HEK293 (cell line): Measurements from ENCODE around the gene RSPH9.

Source experiments
- ELK4 ChIP-seq: IDR thresholded peaks from 2 replicates; pipeline ENCODE4 v1.6.1; 2011; ENCODE audit warnings: mild to moderate bottlenecking, low read depth, low read length, borderline replicate concordance
- GFI1B ChIP-seq: fragments of 450-650 bp; formaldehyde crosslinking; IDR thresholded peaks from 2 replicates; pipeline ENCODE4 v1.5.1; 2016; ENCODE audit warnings: missing biosample characterization, missing genetic modification characterization
- GLIS1 ChIP-seq: fragments of 450-650 bp; formaldehyde crosslinking; IDR thresholded peaks from 2 replicates; pipeline ENCODE4 v1.5.1; 2016; ENCODE audit warnings: missing biosample characterization, missing genetic modification characterization
- GLIS2 ChIP-seq: fragments of 450-650 bp; formaldehyde crosslinking; IDR thresholded peaks from 2 replicates; pipeline ENCODE4 v1.5.1; 2016; ENCODE audit warnings: missing biosample characterization, missing genetic modification characterization
- HOXA7 ChIP-seq: sonication (generic); formaldehyde crosslinking; IDR thresholded peaks from 2 replicates; pipeline ENCODE4 v1.8.1; 2022; ENCODE audit warnings: missing genetic modification reagents, borderline replicate concordance
- IKZF3 ChIP-seq: fragments of 450-650 bp; IDR thresholded peaks from 2 replicates; pipeline ENCODE4 v1.5.0; 2018; ENCODE audit warnings: missing biosample characterization, mild to moderate bottlenecking, missing genetic modification characterization, moderate library complexity
- KLF10 ChIP-seq: fragments of 450-650 bp; IDR thresholded peaks from 2 replicates; pipeline ENCODE4 v1.5.1; 2018; ENCODE audit warnings: missing biosample characterization, mild to moderate bottlenecking, missing genetic modification characterization
- KLF8 ChIP-seq: fragments of 450-650 bp; formaldehyde crosslinking; IDR thresholded peaks from 2 replicates; pipeline ENCODE4 v1.5.1; 2016; ENCODE audit warnings: missing biosample characterization, missing genetic modification characterization
- PRDM4 ChIP-seq: fragments of 450-650 bp; formaldehyde crosslinking; IDR thresholded peaks from 2 replicates; pipeline ENCODE4 v1.5.1; 2017; ENCODE audit warnings: missing biosample characterization, missing genetic modification characterization
- SETDB1 ChIP-seq: IDR thresholded peaks from one replicate; pipeline ENCODE4 v1.6.1; 2017; ENCODE audit warnings: mild to moderate bottlenecking, low read length, moderate library complexity, mixed read lengths; ENCODE audit not compliant: insufficient read length
- YY1 ChIP-seq: fragments of 450-650 bp; formaldehyde crosslinking; IDR thresholded peaks from 2 replicates; pipeline ENCODE4 v1.5.1; 2018; ENCODE audit warnings: missing biosample characterization, missing genetic modification characterization
- ZBTB8A ChIP-seq: fragments of 450-650 bp; formaldehyde crosslinking; IDR thresholded peaks from 2 replicates; pipeline ENCODE4 v1.5.1; 2016; ENCODE audit warnings: missing biosample characterization, missing genetic modification characterization
- ZEB2 ChIP-seq: fragments of 450-650 bp; formaldehyde crosslinking; IDR thresholded peaks from 2 replicates; pipeline ENCODE4 v1.5.1; 2016; ENCODE audit warnings: missing biosample characterization, missing genetic modification characterization
- ZNF114 ChIP-seq: fragments of 450-650 bp; formaldehyde crosslinking; IDR thresholded peaks from 2 replicates; pipeline ENCODE4 v1.5.0; 2017; ENCODE audit warnings: missing biosample characterization, missing genetic modification characterization
- ZNF132 ChIP-seq: fragments of 450-650 bp; formaldehyde crosslinking; IDR thresholded peaks from 2 replicates; pipeline ENCODE4 v1.5.1; 2017; ENCODE audit warnings: missing biosample characterization, missing genetic modification characterization, borderline replicate concordance
- ZNF146 ChIP-seq: fragments of 450-650 bp; formaldehyde crosslinking; IDR thresholded peaks from 2 replicates; pipeline ENCODE4 v1.5.1; 2016; ENCODE audit warnings: missing biosample characterization, missing genetic modification characterization
- ZNF148 ChIP-seq: fragments of 450-650 bp; formaldehyde crosslinking; IDR thresholded peaks from 2 replicates; pipeline ENCODE4 v1.5.0; 2017; ENCODE audit warnings: missing biosample characterization, missing genetic modification characterization, borderline replicate concordance
- ZNF2 ChIP-seq: fragments of 450-650 bp; formaldehyde crosslinking; IDR thresholded peaks from 2 replicates; pipeline ENCODE4 v1.5.1; 2016; ENCODE audit warnings: missing biosample characterization, missing genetic modification characterization
- ZNF266 ChIP-seq: fragments of 450-650 bp; formaldehyde crosslinking; IDR thresholded peaks from 2 replicates; pipeline ENCODE4 v1.5.1; 2016; ENCODE audit warnings: missing biosample characterization, missing genetic modification characterization, low read depth
- ZNF335 ChIP-seq: fragments of 450-650 bp; formaldehyde crosslinking; conservative IDR thresholded peaks from 2 replicates; pipeline ENCODE4 v1.5.1; 2016; ENCODE audit warnings: missing biosample characterization, missing genetic modification characterization
- ZNF362 ChIP-seq: fragments of 450-650 bp; formaldehyde crosslinking; IDR thresholded peaks from 2 replicates; pipeline ENCODE4 v1.5.1; 2016; ENCODE audit warnings: missing biosample characterization, missing genetic modification characterization
- ZNF37A ChIP-seq: fragments of 450-650 bp; IDR thresholded peaks from 2 replicates; pipeline ENCODE4 v1.5.1; 2018; ENCODE audit warnings: missing biosample characterization, missing genetic modification characterization
- ZNF391 ChIP-seq: fragments of 450-650 bp; formaldehyde crosslinking; IDR thresholded peaks from 2 replicates; pipeline ENCODE4 v1.5.1; 2016; ENCODE audit warnings: low read depth, missing biosample characterization, missing genetic modification characterization, borderline replicate concordance
- ZNF48 ChIP-seq: fragments of 450-650 bp; formaldehyde crosslinking; IDR thresholded peaks from 2 replicates; pipeline ENCODE4 v1.5.1; 2016; ENCODE audit warnings: missing biosample characterization, missing genetic modification characterization
- ZNF501 ChIP-seq: fragments of 450-650 bp; formaldehyde crosslinking; IDR thresholded peaks from 2 replicates; pipeline ENCODE4 v1.5.1; 2016; ENCODE audit warnings: missing biosample characterization, missing genetic modification characterization
- ZNF600 ChIP-seq: fragments of 450-650 bp; formaldehyde crosslinking; IDR thresholded peaks from 2 replicates; pipeline ENCODE4 v1.5.1; 2016; ENCODE audit warnings: missing biosample characterization, missing genetic modification characterization
- ZNF624 ChIP-seq: fragments of 450-650 bp; formaldehyde crosslinking; IDR thresholded peaks from 2 replicates; pipeline ENCODE4 v1.5.1; 2017; ENCODE audit warnings: missing biosample characterization, missing genetic modification characterization
- ZNF639 ChIP-seq: fragments of 450-650 bp; formaldehyde crosslinking; IDR thresholded peaks from 2 replicates; pipeline ENCODE4 v1.5.1; 2016; ENCODE audit warnings: missing biosample characterization, missing genetic modification characterization
- ZNF701 ChIP-seq: fragments of 450-650 bp; formaldehyde crosslinking; IDR thresholded peaks from 2 replicates; pipeline ENCODE4 v1.5.1; 2016; ENCODE audit warnings: missing biosample characterization, missing genetic modification characterization
- ZNF704 ChIP-seq: fragments of 450-650 bp; formaldehyde crosslinking; IDR thresholded peaks from 2 replicates; pipeline ENCODE4 v1.5.1; 2016; ENCODE audit warnings: missing biosample characterization, missing genetic modification characterization
- ZNF830 ChIP-seq: fragments of 450-650 bp; IDR thresholded peaks from 2 replicates; pipeline ENCODE4 v1.5.0; 2018; ENCODE audit warnings: missing biosample characterization, missing genetic modification characterization, low read depth, mild to moderate bottlenecking, moderate library complexity
- ZNF843 ChIP-seq: fragments of 450-650 bp; formaldehyde crosslinking; IDR thresholded peaks from 2 replicates; pipeline ENCODE4 v1.5.1; 2016; ENCODE audit warnings: missing biosample characterization, missing genetic modification characterization

The RSPH9 gene

GRCh38 chr6:43628393-43629103 lies 16.3 kb upstream of the RSPH9 start (continued):
- TF ChIP-seq ZNF704 (tag by site-specific recombination) (no peak), ZNF624 (tag by site-specific recombination) (no peak), ZNF114 (tag by site-specific recombination) (no peak), ZNF600 (peak; percentile 51; the same call in 1 of the 2 replicates), ZNF266 (no peak), ZNF391 (tag by site-specific recombination) (0 out of 2 replicates have a peak, but pooled peaks have one; percentile 14), KLF8 (no peak; the same call in 1 of the 2 replicates), ZNF501 (no peak), ZNF843 (no peak), SETDB1 (no peak), ZNF639 (tag by site-specific recombination) (peak; percentile 45; the same call in 1 of the 2 replicates), ZNF132 (no peak), GLIS1 (tag by site-specific recombination) (peak; percentile 98), ELK4 (no peak), YY1 (tag by site-specific recombination) (no peak), GFI1B (no peak), ZNF146 (no peak; the same call in 1 of the 2 replicates), KLF10 (tag by site-specific recombination) (no peak), ZNF48 (tag by site-specific recombination) (no peak), ZBTB8A (tag by site-specific recombination) (no peak), ZNF148 (no peak), ZNF335 (peak; percentile 57), ZNF2 (tag by site-specific recombination) (peak; percentile 10; the same call in 1 of the 2 replicates), ZNF37A (tag by site-specific recombination) (no peak), ZNF362 (peak; percentile 77; the same call in 1 of the 2 replicates), ZNF701 (tag by site-specific recombination) (no peak), PRDM4 (tag by site-specific recombination) (no peak), ZEB2 (peak; percentile 35), GLIS2 (tag by site-specific recombination) (peak; percentile 96), IKZF3 (tag by site-specific recombination) (no peak), HOXA7 (no peak), ZNF830 (tag by site-specific recombination) (no peak)
